Stimulated activated CD4-positive, alpha-beta T cell treated with anti-CD3 and anti-CD28 coated beads, TNF-alpha, amount 100 ng/mL, for 24 hours (primary cell): ENCODE results near the gene RPGRIP1L.

Experiments
- DNase-seq, 3 experiments: peaks; one replicate each; pipeline ENCODE4 v3.0.0-alpha.2; 2020; ENCODE audit warnings: low read depth in 3 of 3

The RPGRIP1L gene

GRCh38 chr16:53651357-53651756 is 52.3 kb downstream of the RPGRIP1L start:
- no peak for DNase-seq

- DNase-seq: no peak
Observed at GRCh38 chr16:53646506-53646905, 57.2 kb downstream of the RPGRIP1L start.

- DNase-seq: no peak
Observed at GRCh38 chr16:53643474-53643873, 60.2 kb downstream of the RPGRIP1L start.

- DNase-seq: no peak
Observed at GRCh38 chr16:53642094-53642493, 61.6 kb downstream of the RPGRIP1L start.

- DNase-seq: no peak
Observed at GRCh38 chr16:53636978-53637377, 66.7 kb downstream of the RPGRIP1L start.

GRCh38 chr16:53632526-53632925 is 71.1 kb downstream of the RPGRIP1L start:
- DNase-seq: no peak

GRCh38 chr16:53631236-53632025 is 72.2 kb downstream of the RPGRIP1L start:
- no peak for DNase-seq

- DNase-seq: no peak
Observed at GRCh38 chr16:53629607-53630312, 73.9 kb downstream of the RPGRIP1L start.

GRCh38 chr16:53629151-53629550 is 74.5 kb downstream of the RPGRIP1L start:
- no peak for DNase-seq

GRCh38 chr16:53626811-53627210 is 76.8 kb downstream of the RPGRIP1L start:
- DNase-seq: no peak

GRCh38 chr16:53626161-53626560 is 77.5 kb downstream of the RPGRIP1L start:
- no peak for DNase-seq

GRCh38 chr16:53625221-53625620 is 78.4 kb downstream of the RPGRIP1L start:
- DNase-seq: no peak

GRCh38 chr16:53622315-53622714 is 81.3 kb downstream of the RPGRIP1L start:
- no peak for DNase-seq

- DNase-seq: no peak
Observed at GRCh38 chr16:53620476-53620875, 83.2 kb downstream of the RPGRIP1L start.

- no peak for DNase-seq
Observed at GRCh38 chr16:53619235-53619634, 84.4 kb downstream of the RPGRIP1L start.

- DNase-seq: no peak
Observed at GRCh38 chr16:53614346-53614745, 89.3 kb downstream of the RPGRIP1L start.

GRCh38 chr16:53612003-53612402 is 91.7 kb downstream of the RPGRIP1L start:
- no peak for DNase-seq

GRCh38 chr16:53611179-53611696 is 92.4 kb downstream of the RPGRIP1L start:
- DNase-seq: no peak

GRCh38 chr16:53609536-53609935 is 94.1 kb downstream of the RPGRIP1L start:
- DNase-seq: no peak

- no peak for DNase-seq
Observed at GRCh38 chr16:53608094-53608493, 95.6 kb downstream of the RPGRIP1L start.

- no peak for DNase-seq
Observed at GRCh38 chr16:53605831-53606400, 97.7 kb downstream of the RPGRIP1L start.

- no peak for DNase-seq
Observed at GRCh38 chr16:53605356-53605755, 98.3 kb downstream of the RPGRIP1L start.

- no peak for DNase-seq
Observed at GRCh38 chr16:53601961-53602360, 101.7 kb downstream of the RPGRIP1L start.
